NCI-H2171 (cell line): ENCODE results near the gene CLDN19.

ENCODE experiments used
- DNase-seq: peaks from one replicate; lab custom pipeline; 2025; lab: John Stamatoyannopoulos, UW

The CLDN19 gene

GRCh38 chr1:42739753-42740700 lies at the start of gene CLDN19:
CLDN19 (minus strand) TSS chr1:42740236; CDS start chr1:42740063, 173 bp downstream.
- no peak for DNase-seq

- no peak for DNase-seq
Measured at GRCh38 chr1:42788021-42788420, 48.0 kb upstream of the CLDN19 start.

- DNase-seq, result no peak
Measured at GRCh38 chr1:42786097-42786496, 46.1 kb upstream of the CLDN19 start.

GRCh38 chr1:42784946-42785693 lies 45.1 kb upstream of the CLDN19 start, which contains the start of gene TMEM269:
TMEM269 (plus strand) TSS chr1:42784991; CDS start chr1:42789894, 4,903 bp downstream.
- no peak for DNase-seq

- no peak for DNase-seq
Measured at GRCh38 chr1:42784547-42784945, 44.5 kb upstream of the CLDN19 start.

- DNase-seq, result no peak
Measured at GRCh38 chr1:42783092-42783491, 43.1 kb upstream of the CLDN19 start.

GRCh38 chr1:42780176-42780575 lies 40.1 kb upstream of the CLDN19 start:
- DNase-seq, result no peak

GRCh38 chr1:42779725-42780124 lies 39.7 kb upstream of the CLDN19 start:
- no peak for DNase-seq

- no peak for DNase-seq
Measured at GRCh38 chr1:42777852-42778251, 37.8 kb upstream of the CLDN19 start.

- no peak for DNase-seq
Measured at GRCh38 chr1:42776502-42776901, 36.5 kb upstream of the CLDN19 start.

- no peak for DNase-seq
Measured at GRCh38 chr1:42774928-42775526, 35.0 kb upstream of the CLDN19 start.

GRCh38 chr1:42773420-42773819 lies 33.4 kb upstream of the CLDN19 start:
- no peak for DNase-seq

- no peak for DNase-seq
Measured at GRCh38 chr1:42769811-42770210, 29.8 kb upstream of the CLDN19 start.

- DNase-seq, result no peak
Measured at GRCh38 chr1:42768172-42768571, 28.1 kb upstream of the CLDN19 start.

- DNase-seq, result no peak
Measured at GRCh38 chr1:42767510-42768000, 27.5 kb upstream of the CLDN19 start.

- DNase-seq, result peak; percentile 99
Measured at GRCh38 chr1:42766741-42767509, 26.9 kb upstream of the CLDN19 start, which contains the start of the genes C1orf50 and P3H1. C1orf50 (plus strand) TSS chr1:42767249; CDS start chr1:42767312, 63 bp downstream. P3H1 (minus strand) TSS chr1:42767028; CDS start chr1:42766971, 57 bp downstream.

GRCh38 chr1:42765832-42766740 lies 26.1 kb upstream of the CLDN19 start:
- no peak for DNase-seq

- no peak for DNase-seq
Measured at GRCh38 chr1:42765269-42765668, 25.2 kb upstream of the CLDN19 start.

- DNase-seq, result no peak
Measured at GRCh38 chr1:42762269-42762668, 22.2 kb upstream of the CLDN19 start.

- no peak for DNase-seq
Measured at GRCh38 chr1:42761567-42761966, 21.5 kb upstream of the CLDN19 start.
